NCI-H748 (cell line): ENCODE data around the gene AMBRA1.
A peak's percentile ranks its signal among the peaks of the same experiment; 100 is the strongest.
"Not testable (repeated sequence)": the region's sequence is repeated elsewhere in the genome, so short reads cannot be mapped to it uniquely, and the experiment has no call there.

Experiments used
- DNase-seq: peaks from one replicate; lab custom pipeline; 2025; ENCODE audit not compliant: unreplicated experiment; lab: John Stamatoyannopoulos, UW

AMBRA1 gene

DNA sequence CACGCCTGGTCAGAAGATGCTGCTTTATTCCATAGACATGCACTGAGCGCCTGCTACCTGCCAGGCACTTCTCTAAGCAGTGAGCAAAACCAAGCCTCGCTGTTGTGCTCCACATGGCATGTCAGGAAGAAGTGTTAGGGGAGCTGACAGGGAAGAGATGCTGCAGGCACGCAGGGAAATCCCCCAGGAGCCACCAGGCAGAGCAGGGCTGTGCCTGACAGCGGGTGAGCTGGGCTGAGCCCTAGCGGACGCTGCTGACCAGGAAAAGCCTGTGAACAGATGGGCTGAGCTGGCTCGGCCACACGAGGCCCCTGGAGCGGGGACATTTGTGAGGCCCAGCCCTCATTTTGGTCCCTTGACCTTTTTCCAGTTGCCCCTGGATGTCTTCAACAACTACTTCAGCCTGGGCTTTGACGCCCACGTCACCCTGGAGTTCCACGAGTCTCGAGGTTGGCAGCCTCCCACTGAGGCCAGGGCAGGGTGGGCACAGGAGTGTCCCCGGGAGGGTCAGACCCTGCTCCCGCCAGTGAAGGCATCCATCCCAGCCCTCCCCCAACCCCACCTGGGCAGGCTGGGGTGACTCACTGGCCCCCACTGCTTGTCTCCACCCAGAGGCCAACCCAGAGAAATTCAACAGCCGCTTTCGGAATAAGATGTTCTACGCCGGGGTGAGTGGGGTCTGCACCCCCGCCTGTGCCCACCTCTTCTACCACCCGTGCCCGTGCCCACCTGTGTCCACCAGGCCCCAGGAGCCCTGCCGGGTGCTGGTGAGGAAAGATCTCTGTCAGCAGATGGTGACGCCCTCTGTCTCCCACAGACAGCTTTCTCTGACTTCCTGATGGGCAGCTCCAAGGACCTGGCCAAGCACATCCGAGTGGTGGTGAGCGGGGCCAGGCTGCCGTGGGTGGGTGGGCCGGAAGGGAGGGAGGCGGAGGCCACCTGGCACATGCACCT, 219.8 kb downstream of the AMBRA1 start:
- no peak for DNase-seq

DNA sequence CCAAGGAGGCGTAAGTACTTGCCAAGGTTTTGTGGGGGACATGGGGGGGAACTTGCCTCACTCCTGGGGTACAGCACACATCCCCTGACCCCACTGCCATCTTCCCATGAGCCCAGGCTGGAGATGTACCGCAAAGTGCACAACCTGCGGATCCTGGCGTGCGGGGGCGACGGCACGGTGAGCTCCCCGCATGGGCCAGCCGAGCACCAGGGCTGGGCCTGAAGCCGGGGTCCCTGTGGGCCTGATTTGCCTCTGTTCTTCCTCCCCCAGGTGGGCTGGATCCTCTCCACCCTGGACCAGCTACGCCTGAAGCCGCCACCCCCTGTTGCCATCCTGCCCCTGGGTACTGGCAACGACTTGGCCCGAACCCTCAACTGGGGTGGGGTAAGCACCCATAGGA, 221.3 kb downstream of the AMBRA1 start:
- DNase-seq = not testable (repeated sequence)

DNA sequence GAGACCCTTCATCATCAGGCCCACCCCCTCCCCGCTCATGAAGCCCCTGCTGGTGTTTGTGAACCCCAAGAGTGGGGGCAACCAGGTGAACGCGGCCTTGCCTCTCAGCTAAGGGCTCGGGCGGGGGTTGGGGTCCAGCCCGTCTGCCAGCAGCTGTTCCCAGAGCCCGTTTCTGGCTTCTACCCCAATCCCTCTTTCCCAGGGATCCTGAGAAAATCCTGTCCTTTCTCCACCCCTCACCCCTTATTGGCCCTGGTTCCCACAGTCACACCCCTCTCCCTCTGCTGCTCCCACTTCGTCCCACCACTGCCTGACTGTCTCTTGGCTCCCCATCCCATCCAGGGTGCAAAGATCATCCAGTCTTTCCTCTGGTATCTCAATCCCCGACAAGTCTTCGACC, 221.7 kb downstream of the AMBRA1 start:
- DNase-seq = no peak

DNA sequence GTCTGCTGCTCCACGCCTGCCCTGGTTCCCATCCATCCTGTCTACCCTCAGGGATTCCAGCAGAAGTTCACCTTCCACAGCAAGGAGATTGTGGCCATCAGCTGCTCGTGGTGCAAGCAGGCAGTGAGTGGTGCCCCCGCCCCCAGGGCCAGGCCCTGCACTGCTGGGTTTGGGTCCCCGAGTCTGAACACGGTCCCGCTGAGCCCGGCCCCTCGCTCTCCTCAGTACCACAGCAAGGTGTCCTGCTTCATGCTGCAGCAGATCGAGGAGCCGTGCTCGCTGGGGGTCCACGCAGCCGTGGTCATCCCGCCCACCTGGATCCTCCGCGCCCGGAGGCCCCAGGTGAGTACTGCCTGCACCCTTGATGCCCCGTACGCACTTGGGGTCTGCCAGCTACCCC, 222.6 kb downstream of the AMBRA1 start:
- DNase-seq = not testable (repeated sequence)

DNA sequence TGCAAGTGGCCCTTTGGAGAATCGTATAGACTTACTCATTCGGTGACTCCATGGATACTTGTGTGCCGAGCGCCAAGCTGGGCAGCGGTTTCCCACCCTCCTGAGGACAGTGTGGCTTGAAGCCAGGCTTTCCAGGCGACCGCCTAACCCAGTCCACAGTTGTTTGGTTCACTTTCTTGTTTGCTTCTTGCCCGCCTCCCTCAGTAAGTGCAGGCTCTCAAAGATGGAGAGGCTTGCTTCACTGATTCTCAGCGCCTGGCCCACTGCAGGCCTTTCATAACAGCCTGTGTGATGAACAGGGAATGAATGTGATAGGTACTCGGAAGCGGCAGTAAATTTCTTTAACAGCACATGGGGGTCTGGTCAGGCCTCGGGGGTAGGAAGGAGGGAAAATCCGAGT, 223.6 kb downstream of the AMBRA1 start:
- DNase-seq = no peak

DNA sequence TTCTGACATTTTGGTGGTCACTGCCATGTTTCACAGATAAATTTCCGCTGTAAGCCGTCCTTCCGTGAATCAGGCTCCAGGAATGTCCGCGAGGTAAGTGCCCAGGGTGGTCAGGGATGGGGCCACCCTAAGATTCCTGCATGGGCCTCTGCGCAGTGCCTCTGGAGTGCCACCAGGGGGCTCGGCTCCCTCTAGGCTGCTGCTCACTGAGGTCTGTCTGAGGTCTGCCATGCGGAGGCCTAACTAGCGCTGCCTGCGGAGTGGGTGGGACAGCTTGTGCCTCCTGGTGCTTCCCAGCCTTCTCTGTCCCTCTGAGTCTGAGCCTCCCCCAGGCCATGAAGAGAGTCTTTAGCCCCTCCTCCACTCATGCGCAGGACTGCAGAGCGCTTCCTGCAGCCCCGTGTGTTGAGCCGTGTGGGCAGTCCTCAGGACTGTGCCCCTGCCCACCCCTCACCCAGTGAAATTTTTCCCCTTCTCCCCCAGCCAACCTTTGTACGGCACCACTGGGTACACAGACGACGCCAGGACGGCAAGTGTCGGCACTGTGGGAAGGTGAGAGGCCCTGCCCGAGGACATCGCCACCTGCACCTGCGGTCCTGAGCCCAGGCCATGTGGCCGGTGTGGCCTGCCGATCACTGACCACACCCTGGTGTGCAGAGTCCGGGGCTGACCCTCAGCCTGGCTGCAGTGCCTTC, 224.2 kb downstream of the AMBRA1 start:
- peak; percentile 63 for DNase-seq

DNA sequence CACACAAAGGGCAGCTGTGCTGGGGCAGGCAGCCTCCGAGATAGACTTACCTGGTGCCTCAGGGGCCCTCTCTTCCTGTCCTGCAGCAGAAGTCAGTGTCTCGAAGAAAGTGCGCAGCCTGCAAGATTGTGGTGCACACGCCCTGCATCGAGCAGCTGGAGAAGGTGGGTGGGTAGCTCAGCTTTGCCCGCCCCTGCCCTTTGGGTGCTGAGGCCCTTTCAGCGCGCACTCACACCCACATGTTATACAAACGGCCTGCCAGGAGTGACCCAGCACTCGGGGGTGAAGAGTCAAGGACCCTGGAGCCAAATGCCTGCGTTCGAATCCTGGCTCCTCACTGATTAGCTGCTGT, 225.9 kb downstream of the AMBRA1 start:
- no peak for DNase-seq

DNA sequence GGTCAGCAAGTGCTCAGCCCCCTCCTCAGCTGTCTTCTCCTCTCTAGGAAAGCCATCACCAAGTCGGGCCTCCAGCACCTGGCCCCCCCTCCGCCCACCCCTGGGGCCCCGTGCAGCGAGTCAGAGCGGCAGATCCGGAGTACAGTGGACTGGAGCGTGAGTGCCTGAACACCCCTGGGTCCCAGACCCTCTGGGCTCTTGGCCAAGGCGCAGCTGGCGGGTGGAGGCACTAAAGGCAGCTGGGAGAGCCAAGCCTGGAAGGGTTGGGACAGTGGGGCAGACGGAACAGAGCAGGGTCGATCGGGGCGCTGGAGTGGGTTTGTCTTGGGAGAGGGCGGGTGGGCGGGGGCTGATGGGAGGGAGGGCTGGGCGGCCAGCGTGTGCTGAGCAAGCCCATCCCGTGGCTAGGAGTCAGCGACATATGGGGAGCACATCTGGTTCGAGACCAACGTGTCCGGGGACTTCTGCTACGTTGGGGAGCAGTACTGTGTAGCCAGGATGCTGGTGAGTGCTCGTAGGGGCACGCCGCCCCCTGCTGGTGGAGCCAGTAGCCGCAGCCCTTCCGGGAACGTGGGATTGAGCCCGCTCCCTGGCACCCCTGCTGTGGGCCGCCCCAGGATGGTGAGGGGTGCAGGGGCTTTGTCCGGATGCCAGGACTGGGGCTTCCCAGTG, 226.4 kb downstream of the AMBRA1 start:
- DNase-seq = peak; percentile 47

DNA sequence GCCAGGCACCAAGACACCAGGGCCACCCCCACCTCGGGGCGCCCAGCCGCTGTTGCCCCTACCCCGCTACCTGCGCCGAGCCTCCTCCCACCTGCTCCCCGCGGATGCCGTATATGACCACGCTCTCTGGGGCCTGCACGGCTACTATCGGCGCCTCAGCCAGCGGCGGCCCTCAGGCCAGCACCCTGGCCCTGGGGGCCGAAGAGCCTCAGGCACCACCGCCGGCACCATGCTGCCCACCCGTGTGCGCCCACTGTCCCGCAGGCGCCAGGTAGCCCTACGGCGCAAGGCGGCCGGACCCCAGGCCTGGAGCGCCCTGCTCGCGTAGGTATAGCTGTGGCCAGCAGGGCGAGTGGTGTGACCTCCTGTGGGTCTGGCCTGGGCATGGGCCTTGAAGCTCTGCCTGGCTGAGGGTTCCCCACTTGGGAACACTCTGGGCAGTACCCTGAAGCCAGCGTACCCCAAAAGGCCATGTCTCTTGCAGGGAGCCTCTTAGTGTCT, 227.1 kb downstream of the AMBRA1 start:
- DNase-seq = no peak

DNA sequence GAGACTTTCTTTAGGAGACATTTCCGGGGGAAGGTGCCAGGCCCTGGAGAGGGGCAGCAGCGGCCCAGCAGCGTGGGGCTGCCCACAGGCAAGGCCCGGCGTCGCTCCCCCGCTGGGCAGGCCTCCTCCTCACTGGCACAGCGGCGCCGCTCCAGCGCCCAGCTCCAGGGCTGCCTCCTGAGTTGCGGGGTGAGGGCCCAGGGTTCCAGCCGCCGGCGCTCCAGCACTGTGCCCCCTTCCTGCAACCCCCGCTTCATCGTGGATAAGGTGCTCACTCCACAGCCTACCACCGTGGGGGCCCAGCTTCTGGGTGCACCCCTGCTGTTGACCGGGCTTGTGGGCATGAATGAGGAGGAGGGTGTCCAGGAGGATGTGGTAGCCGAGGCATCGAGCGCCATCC, 227.6 kb downstream of the AMBRA1 start:
- no peak for DNase-seq

DNA sequence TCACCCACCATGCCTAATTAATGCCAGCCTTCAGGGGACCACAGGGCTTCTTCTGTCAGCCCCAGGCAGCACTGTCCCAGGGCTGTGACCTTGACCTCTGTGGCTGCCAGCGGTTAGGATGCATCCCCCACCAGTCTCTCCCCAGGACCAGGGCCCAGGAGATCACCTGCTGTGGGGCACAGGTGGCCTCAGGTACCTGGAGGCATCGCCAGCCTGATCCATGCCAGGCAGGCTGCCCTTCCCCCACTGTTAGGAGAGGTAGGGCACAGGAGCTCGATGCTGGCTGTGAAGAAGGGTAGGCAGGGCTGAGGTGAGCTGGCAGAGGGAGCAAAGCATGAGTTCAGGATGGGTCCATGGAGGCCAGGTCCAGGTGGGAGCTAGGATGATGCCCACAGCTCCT, 229.0 kb downstream of the AMBRA1 start:
- DNase-seq = no peak

DNA sequence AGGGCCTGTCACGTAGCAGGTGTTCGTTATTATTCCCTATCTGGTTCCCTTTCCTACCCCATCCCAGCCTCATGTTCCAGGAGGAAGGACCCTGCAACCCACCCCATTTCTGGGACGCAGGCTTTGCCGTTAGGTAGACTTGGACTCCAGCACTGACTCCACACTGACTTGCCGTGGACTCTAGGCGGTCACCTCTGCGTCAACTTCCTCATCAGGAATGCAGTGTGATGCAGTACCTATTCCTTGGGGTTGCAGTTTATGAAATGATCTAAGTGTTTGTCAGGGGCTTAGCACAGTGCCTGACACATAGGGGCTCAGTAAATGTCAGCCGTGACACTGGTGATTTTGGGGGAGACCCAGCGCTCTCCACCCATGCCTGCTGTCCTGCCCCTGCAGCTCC, 229.8 kb downstream of the AMBRA1 start:
- DNase-seq = no peak

DNA sequence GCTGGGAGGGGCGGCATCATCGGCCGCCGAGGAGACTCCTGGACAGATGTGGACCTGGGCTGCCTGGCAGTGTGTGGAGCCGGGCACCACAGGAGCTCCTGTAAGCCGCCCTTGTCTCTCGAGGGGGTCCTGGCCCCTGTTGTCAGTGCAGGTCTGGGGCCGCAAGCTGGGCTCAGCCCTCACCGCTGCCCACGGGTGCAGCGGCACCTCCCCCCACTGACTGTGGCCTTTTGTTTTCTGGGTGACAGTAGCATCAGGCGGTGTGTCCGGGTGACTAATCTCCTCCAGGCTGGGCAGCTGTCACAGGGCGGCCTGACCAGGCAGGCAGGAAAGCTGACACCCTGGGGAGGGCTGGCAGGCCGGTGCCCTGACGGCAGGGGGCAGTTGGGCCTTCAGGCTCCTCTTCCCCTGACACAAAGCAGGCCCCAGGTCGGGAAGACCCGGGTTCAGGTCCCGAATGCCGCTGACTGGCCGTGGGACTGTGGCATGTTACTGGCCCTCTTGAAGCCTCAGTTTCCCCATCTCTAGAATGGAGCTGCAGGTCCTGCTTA, 230.3 kb downstream of the AMBRA1 start:
- DNase-seq = no peak

DNA sequence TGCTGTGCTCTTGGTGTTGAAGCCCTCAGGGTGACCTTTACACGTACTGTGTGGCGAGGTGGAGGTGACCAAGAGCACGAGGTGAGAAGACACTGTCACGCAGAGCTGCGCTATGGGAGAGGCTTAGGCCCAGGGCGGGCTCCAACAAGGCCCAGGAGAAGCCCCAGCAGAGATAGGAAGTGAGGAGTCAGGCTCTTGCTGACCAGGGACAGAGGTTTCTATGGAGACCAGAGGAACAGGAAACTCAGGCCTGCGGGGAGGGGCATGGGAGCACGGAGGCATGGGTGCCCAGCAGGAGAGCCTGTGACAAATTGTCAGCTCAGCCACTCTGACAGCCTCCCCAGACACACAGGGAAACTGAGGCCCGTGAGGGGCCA, 230.8 kb downstream of the AMBRA1 start:
- DNase-seq = no peak

DNA sequence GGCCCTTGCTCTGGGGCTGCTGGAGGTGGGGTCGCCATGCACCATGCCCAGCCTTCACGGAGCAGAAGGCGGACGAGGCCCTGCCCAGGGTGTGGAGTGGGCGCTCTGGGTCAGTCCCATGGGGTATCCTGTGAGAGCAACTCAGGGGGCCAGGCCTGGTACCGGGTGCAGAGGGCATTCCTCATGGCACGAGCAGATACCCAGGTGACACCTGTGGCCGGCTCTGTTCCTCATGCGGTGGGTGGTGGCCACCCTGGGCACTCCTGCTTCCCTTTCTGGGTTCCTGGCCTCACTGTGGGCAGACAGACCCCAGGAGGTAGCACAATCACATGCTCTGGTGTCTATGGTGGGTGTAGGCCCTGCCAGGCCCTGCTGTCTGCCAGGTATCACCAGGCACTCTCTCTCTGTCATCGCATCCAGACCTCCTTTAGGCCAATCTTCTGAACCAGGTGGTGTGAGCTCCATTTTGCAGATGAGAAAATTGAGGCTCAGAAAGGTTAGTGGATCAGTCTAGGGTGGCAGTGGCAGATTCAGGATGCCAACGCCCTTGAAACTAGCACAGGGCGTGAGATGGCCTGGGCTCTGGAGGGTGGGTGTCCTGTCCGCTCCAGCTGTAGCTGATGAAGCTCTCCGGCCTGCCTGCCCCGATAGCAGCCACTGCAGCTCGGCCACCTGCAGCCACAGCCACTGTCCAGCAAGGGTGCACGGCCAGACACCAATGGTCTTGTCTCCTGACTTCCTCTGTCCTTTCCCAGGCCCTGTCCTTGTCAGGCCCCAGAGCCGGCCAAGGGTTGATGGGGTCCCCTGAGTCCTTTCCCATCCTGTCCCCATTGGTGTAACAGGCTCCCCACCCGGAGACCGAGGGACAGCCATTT, 231.4 kb downstream of the AMBRA1 start:
- no peak for DNase-seq

DNA sequence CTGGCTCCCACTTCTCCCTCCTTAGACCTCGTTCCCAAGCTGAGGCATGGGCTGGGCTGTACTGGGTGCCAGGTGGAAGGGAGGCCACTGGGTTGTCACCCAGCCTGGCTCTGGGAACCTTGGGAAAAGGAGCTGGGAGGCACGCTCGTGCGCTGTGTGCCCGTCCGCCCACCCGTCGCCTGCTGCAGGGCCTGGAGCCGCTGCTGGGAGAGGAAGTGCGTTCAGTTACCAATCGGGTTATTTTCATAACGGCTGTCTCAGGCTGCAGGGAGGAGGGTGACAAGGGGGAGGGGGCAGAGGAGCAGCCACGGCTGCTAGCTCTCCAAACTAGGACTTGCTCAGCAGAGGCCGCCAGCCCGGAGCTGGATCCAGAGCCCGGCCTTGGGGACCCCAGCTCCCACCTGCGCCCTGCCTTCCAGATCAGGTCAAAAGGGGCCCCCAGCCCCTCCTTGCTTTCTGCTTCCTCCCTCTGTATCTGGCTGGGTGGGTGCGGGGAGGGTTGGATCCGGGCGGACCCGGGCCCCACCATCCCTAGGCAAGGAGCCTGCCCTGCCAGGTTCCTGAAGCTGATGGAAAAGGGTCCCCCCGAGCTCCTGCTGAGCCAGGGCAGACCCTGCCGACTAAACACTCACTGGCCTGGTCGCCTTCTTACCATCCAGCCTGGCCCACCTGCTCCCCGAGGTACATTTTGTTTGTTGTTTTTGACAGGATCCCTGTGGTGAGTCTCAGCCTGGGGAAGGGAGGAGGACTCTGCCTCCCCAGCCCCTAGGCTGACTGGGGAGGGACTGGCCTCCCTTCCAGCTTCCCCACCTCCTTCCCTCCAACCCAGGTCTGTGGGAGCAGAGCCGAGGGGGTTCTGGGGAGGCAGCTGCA, 232.3 kb downstream of the AMBRA1 start:
- no peak for DNase-seq

DNA sequence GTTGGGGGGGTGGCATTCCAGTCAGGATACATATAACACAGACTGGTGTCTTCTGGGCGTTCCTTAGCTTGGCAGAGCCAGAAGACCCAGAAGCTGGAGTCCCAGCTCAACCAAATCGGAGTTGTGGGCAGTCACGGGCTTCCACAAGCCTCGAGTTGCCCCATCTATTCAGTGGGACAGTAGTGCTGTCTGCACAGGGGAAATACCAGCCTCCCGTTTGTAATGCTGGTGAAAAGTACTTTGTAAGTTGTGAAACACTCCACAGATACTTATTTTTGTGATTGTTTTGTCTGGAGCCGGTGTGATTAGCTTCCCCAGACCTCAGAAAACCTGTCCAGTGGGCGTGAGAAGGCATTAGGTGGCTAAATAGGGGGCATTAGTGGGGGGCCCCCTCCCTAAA, 232.9 kb downstream of the AMBRA1 start:
- no peak for DNase-seq

DNA sequence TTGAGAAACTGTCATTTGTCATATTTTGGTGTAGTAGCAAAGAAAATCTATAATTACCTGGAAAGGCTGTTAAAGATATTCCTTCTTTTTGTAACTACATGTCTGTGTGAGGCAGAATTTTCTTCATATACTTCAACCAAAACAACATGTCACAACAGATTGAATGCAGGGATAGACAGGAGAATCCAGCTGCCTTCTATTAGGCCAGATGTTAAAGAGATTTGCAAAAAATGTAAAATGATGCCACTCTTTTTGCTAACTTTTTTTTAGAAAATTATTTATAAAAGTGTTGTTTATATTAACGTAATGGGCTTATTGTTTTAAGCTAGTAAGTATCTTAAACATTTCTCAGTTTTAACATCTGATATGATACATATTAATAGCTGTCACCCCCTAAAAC, 233.9 kb downstream of the AMBRA1 start:
- no peak for DNase-seq

DNA sequence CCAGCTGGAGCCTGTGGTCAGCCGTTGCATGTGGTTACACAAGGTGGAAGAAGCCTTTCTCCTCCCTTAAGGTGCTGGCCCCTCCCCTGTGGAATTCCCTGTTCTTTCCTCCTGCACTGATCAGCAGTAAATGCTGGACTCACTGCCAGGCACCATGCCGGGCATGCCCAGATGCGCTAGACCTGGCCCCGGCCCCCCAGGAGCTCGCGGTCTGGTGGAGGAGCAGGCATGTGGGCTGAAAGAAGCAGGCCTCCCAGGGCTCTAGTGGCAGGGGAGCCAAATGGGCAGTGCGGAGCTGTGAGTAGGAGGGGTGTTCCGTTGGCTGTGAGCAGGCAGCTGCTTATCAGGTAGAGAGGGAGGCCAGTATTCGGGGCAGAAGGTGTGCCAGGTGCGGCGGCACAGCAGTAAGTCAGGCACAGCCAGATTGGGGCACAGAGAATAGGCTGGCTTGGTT, 236.3 kb downstream of the AMBRA1 start:
- no peak for DNase-seq
